Epidermal melanocyte (primary cell): ENCODE measurements around the gene DIO3.

Experiments
- DNase-seq: peaks from one replicate; pipeline ENCODE4 v3.0.0; 2011; ENCODE audit warnings: low spot score; ENCODE audit not compliant: insufficient read length

The DIO3 gene

DNA sequence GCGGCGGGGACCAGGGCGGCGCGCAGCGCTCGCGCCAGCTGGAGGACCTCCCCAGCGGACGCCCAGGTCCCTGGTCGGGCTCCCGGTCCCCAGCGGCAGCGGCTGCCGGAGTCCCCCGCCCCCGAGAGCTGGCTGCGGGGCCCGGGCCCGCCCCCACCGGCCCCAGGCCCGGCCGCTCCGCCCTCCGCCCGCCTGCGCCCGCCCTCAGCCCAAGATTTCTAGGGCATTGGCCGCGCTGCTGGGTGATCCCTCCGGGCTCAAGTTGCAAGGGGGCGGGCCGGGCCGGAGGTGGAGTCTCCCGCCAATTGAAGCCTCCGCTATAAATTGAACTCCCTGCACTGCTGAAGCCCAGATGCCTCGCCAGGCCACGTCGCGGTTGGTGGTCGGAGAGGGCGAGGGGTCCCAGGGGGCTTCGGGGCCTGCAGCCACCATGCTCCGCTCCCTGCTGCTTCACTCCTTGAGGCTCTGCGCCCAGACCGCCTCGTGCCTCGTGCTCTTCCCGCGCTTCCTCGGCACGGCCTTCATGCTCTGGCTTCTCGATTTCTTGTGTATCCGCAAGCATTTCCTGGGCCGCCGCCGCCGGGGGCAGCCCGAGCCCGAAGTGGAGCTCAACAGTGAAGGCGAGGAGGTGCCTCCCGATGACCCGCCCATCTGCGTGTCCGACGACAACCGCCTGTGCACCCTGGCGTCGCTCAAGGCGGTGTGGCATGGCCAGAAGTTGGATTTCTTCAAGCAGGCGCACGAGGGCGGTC lies at the start of gene DIO3:
Gene DIO3, plus strand, starts transcription at position 351 of the 752 bp plus-strand sequence.
- DNase-seq: no peak

DNA sequence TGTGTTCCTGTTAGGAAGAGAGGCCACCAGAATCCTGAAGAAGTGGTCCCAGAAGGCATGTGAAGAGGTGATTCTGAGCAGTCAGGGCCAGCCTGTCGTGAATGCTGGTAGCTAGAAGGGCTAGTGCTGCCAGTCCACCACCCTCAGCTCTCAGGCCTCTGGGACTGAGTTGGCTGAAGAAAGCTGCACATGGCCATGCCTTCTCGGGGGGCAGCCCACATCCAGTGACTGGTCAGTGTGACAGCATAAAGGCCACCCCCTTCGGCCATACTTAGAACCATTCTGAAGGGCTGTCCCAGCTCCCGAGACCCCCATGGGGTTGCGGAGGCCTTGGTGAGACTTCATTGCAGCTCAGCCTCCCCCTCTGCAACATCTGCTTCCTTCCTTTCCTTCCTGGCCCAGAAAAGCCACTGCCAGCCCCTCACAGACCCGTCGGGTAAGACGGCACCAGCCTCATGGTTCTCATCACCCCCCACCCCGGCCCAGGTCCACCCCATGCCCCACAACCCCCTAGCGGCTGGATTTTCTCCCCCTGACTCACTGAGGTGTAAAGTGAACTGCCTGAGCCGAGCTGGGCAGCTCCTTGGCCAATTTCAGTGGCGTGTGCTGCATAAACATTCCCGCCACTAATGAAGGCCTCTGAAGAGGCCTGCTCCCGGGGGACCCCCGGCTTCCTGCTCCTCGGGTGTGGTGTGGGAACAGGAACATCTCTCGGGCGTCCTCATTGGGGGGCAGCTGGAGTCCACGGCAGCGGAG lies 49.5 kb upstream of the DIO3 start:
- no peak for DNase-seq

DNA sequence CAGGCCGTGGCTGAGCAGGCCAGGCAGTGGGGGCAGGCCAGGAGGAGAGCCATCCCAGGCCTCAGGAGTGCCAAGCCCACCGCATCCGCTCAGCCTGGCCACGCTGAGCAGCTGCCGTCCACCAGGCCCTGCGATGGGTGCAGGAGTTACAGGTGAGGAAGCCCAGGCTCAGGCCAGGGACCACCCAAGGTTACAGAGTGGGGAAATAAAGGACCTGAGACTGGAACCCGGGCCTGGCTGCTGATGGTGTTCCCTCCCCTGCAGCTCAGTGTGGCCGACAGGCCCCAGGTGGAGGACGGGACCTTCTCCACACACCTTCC lies 49.0 kb upstream of the DIO3 start:
- no peak for DNase-seq

DNA sequence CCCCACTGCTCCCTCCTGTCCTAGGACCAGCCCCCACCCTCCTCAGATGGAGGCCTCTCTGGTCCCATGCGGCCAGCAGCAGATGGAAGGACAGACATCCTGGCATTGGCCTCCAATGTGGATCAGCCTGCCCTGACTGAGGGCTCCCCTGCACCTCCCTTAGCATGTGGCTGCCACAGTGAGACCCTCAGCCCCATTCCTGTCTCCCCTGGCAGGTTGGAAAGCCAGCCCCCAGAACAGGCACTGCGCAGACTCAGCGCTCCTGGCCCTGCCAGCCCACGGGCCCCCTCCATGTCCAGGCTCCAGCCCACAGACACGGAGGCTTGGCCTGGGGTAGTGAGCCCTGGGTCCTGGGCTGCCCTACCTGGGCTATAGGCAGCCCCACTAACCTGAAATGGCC lies 47.2 kb upstream of the DIO3 start:
- no peak for DNase-seq

DNA sequence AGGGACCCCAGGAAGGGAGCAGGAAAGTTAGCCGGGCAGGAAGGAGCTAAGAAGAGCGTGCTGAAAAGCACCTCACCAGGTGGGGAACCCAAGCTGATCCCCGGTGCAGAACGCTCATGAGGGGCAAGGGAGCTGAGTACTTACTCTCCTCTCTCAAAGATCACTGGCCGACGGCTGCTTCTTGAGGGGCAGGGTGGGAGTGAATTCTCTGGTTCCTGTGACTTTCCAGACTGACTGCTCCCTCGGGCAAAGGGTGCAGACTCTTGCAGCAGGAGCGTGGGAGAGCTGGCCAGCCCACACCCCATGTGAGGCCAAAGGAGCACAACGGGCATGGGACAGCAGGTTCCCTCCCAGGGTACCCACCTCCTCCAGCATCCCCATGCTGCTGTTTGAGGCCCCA lies 44.9 kb upstream of the DIO3 start:
- no peak for DNase-seq

DNA sequence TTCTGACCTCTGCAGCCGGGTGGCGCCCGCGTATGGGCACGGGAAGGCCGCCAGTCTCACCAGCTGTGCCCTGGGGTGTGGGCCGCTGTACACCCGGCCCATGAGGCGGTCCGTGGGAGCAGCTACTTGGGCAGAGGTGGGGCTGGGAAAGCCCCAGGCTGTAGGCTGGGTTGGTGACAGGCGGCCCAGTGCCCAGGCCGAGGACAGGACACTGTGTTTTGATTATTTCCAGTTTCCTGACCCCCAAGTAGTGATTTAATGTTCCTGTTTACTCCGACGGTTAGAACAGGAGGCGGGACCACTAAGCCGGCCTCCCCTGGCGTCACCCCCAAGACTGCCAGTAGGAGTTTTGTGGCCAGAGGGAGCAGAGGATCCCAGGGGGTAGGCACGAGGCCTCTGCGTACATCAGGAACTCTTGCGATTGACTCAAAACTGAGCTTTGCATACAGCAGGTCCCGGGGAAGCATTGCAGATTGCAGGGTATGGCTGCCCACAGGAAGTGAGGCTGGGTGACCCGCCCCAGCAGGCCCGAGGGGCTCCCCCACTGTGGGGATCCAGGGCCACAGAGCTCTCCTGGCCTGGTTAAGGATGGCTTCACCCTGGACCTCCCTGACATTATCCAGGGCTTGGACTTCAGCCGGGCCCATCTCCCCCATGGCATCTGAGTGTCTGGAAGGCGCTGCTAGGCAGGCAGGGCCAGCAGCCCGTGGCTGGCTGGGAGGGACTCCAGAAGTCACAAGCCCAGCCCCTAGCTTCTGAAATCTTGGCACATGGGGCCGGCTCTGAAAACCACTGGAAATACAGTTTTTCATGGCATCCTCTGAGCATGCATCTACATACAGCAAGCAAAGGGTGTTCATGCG lies 42.5 kb upstream of the DIO3 start:
- DNase-seq: no peak

DNA sequence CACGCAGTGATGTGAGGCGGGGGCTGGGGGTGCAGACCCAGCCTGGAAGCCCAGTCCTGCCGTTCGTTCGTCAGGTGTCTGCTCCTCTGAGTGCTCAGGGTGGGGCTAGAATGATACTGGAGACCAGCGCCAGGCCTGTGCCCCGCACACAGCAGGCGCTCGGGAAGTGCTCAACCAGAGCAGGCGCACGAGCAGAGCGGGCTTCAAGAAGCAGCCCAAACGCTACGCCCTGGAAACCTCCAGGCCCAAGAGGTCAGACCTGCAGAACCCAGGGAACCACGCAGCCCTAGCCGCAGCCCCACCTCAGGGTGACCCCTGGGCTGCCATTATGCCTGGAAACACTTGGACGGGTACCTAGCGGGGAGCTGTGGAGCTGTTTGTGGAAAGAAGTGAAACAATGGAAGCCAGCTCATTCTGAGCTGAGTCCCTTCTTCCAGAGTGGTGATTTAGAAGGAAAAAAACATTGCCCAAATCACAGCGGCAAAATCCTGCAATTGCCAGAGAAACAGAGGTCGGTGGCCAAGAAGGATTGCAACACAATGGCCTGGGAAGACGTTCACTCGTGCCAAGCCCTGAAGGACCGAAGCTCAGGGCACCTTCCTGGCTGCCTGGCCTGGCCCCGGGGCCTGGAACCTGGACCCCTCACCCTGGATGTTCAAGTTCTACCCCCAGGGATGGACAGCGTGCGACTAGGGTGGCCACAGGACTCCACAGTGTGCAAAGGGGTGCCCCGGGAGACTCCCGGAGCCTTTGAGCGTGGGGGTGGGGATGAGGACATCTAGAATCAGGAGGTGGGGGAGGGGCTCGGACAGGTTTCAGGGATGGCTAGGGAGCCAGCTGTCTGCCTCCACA lies 40.4 kb upstream of the DIO3 start:
- no peak for DNase-seq

DNA sequence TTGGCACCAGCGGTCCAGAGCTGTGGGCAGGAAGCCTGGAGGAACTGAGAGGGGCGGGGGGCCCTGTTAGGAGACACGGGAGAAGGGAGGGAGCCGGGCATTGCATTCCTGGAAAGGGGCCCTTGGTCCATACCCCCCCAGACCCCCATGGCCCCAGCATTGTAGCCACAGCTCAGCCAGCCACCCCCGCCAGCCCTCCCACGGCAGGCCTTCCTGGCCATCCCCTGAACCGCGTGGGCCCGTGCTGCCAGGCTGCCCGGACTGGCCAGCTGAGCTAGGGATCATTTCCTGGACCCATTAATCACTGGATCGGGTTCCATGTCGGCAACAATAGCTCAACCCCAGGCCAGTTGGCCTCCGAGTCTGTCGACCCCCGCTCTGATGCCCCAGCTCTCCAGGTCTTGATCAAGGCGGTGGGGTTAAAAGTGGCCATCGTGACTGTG lies 39.8 kb upstream of the DIO3 start:
- no peak for DNase-seq

DNA sequence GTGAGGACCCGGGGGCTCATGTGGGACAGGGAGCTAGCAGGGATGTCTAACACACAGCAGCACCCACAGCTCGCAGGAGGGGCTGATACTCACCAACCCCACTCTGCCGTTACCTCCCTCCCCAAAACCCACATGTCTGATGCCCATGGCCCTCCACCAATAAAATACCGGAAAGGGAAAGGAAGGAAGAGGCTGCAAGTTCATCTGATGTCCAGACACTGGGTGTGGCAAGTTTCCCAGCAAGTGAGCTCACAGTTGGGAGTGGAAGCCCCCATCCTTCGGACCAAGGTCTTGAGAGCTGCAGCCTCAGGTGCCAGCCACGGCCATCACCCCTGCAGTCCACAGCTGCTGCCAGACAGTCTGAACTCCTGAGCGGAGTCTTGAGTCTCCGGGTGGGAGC lies 39.3 kb upstream of the DIO3 start:
- no peak for DNase-seq

DNA sequence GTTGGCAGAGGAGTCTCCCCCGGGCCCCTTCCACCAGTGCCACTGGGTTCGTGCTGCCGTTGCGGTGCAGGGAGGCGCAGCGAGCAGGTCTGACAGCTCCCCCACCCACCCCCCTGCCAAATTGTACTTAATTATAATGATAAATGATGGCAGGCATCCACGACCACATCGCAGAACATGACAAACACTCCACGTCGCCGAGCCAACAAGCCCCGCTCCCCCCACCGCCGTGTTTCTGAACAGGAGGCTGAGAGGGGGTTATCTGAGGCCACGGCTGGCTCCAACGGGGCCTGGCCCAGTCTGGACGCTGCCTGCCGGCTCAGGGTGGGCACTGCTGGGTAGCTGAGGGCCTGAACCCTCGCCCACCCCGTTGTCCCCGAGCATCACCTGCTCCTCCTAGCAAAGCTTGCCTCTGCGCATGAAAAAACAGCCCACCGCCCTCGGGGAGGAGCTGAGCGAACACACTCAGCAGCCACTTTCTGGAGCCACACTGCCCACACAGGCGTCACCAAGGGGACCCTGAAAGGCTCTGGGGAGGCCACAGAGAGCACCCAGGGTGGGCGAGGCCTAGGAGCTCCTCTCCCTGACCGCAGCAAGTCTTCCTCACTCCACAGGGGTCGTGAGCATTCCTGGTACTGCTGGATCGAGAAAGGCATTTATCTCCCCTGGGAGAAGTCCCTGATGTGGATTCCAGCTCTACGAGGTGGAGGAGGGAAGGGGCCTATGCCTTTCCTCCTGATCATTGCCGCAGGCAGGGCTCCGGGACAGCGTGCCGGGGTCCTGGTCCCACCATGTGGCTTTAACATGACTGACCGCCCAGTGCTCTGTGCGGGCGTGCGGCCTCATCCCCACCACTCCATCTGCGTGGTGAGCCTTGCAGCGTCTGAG lies 35.4 kb upstream of the DIO3 start:
- no peak for DNase-seq

DNA sequence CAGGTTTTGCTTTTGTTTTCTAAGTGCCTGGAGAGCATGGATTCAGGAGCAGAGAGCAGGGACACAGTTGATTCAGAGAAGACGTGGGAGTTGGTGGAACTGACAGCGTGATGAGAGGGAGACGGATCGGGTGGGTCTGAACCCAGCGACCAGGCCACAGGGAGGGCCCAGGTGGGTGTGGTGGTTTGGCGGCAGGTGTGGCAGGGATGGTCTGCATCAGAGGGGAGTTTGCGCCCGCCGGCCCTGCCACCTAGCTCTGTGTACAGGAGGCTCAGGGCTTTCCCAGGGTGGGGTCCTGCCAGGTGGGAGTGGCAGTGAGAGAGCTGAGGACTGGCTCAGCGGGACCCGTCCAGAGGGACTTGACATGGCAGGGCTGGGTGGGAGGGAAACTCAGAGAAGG lies 33.3 kb upstream of the DIO3 start:
- no peak for DNase-seq

DNA sequence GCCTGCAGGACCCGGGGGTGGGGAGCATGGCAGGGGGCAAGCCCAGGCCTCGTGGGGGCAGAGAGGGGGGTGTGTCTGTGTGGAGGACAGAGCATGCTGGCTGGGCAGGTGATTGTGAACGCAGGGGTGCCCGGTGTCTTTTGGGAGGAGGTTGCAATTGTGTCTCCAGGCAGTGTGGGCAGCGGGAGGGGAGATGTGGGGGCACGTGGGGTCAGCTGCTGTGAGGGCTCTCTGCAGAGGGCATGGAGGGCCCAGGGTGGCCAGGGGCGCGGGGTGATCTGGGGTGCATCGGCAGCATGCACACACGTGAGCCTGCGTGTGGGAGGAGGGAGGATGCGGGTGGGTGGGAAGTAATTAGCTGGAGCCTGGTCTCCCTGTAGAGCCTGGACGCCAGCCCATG lies 32.2 kb upstream of the DIO3 start:
- DNase-seq: no peak

DNA sequence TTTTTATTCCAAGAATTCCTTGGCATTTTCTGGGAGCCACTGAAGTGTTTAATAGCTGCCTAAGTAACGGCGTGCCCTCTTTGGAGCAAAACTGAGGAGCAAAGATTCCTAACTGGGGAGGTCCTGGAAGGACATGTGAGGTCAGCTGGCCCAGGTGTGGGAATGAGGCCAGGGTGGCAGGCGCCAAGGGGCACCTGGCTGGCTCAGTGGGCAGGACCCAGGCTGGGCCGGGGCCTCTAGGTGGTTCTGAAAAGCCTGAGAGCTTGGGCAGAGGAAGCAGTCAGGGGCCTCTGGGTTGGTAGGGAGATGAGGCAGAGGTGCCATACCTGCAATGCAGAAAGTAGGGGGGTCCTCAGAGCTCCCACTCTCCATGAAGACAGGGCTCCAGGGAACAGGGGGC lies 27.1 kb upstream of the DIO3 start:
- DNase-seq: no peak

DNA sequence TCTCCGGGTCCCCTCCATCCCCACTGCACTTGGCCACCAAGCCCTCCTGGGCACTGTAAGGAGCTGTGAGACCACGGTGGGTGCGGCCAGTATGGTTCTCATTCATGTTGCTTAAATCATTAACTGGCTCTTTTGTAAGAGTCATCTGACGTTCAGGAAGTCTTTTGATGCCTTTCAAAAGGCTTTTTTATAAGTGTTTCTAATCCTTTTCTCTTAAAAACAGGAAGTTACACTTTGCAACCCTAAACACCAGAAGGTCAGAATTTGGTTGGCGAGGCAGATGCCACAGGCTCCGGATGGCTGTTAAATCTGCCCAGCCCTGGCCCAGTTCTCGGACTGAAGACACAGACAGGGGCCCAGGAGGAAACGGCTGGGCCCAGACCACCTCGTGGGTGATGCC lies 26.1 kb upstream of the DIO3 start:
- DNase-seq: no peak

DNA sequence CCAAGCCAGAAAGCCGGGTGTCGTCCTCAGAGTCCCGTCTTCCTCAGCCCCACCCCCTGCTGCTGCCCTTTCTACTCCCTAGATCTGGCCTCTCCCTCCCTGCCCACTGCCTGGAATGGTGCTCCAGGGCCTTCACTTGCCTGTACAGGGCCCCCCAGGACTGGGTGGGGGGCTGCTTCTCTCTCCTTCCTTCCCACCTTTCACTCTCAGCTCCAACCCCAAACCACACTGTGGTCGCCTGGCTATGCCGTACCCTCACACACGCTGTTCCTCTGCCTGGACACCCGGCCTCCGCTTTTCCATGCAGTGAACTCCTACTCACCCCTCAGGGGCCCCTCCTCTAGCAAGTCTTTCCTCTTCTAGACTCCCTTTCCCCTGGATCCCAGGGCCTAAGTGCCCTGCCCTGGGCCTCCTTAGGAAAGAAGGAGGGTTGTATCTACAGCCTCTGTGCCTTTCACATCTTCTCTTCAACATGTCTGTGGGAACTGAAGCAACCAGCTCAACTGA lies 25.5 kb upstream of the DIO3 start:
- no peak for DNase-seq

DNA sequence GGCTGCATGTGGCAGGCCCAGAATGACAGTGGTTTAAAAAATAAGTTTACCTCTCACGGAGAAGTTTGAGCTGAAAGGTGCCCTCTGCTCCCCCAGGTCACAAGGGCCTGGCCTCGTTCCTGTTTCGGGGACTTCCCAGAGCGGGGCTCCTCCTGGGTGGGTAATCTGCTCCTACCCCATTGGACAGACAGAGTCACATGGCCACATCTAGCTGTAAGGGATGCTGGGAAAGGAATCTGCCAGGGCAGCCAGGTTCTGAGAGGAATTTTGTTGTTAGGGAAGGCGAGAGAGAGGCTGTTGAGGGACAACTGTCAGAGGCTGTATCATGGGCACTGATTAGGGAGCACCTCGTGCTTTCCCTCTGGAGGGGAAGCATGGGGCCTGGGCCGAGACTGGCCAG lies 24.0 kb upstream of the DIO3 start:
- DNase-seq: no peak

DNA sequence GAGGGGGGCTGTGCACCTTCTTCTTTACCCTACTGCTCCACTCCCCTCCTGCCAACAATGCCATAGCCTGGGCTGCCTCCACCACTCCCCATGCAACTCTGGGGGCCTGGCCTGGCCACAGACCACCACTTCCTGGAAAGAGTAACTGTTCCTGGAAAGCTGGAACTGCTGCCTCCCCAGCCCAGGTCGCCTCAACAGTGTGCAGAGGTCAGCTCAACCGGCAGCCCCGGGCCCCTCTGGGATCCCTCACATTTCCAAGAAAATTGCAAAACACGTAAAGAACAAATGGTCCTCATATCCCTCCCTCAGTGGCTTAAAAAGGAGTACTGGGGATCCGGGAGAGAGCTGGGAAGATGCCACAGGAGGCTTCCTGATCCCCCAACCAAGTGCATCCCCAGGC lies 22.4 kb upstream of the DIO3 start:
- no peak for DNase-seq

DNA sequence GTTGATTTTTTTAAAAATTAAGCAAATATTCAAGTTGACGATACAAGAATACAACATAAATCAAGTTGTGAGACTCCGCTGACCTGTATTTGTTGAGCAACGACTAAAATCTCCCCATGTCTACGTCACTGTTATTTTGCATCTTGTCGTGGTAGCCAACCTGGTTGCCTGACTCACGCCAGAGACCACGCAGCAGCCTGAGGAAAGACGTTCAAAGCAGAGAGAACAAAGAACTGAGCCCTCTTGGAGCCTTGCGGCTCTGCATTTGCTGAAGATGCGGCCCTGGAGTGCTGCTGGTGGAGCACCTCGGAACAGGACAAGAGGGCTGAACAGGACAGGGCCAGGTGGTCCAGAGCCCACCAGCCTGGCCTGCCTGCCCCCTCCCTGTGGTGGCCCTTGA lies 21.4 kb upstream of the DIO3 start:
- DNase-seq: no peak

DNA sequence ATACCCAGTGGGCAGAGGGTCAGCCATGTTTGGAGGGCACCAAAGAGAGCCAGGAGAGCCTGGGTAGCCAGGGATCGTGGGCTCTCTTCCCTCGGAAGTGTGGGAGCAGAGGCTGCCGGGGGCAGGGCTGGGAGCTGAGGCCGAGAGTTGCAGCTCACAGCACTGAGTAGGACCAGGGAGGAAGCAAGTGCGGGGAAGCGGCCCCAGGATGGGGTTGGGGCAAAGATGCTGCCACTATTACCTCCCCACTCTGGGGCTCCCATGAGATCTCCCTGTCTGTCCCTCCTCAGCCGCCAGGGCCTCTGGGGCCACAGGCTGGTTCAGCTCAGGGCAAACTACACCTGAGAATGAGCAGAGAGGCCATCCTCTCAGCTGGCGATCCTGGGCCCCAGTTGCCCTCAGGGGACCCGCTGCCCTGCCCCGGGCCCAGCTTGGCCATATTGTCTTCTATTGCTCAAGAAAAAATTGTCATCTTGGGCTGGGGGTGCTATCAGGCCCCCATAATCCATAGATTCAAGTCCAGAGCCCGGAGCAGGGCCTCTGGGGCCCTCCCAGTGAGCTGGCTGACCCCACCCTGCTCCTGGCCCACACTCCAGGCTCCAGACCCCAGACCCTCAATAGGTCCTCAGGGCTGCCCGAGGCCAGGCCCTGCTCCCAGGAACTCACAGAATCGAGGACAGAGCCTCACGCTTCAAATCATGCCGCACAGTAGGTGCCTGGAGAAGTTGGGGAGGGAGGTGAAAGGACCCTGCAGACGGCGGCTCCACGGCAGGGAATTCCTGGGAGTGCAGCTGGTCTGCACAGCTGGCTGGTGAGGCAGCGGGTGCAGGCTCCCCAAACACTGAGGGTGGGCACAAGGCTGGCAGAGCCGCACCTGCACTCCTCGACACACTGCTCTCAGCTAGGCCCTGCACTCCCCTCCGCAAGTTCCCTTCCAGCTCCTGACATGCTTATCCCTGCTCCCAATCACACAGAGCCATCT lies 20.5 kb upstream of the DIO3 start:
- no peak for DNase-seq
